GOT3 (cell line): Measurements from ENCODE around the gene DDR2.

Source experiments
- DNase-seq: peaks from one replicate; lab custom pipeline; 2025; ENCODE audit warnings: mixed read lengths; lab: John Stamatoyannopoulos, UW

Gene DDR2

DNA sequence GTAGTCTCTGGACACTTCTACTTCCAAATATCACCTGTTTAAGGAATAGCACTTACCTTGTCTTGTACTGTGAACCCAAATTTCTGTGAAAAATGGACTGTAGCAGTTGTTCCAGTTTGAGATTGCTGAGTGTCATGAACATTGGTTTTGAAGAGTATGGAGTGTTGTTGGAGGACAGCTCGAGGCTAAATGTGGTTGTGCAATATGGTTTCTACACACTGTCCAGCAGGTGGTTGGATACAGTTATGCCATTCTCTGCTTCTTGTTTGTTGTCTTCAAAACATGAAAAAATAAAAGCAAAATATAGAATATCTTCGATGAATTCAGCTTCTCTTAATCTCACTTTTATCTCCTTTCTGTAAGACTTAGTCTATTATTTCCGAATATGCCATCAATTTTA lies 67.1 kb downstream of the DDR2 start:
- DNase-seq = no peak

DNA sequence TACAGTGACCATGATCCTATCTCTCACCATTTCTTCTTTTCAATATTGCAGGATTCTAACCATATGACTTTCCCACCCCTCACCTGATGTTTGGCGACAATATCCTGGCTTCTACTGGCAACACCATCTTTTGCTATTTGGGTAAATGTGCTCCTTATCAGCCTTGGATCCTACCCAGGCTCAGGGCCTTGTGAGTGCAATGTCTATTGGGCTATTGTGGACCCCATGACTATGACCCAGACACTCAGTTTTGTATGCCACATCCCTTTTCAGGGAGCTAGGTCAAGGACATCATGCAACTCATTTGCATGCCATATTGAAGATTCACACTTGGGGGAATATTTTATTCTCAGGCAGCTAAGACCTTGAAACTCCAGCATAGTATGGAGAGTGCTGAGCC lies 67.9 kb downstream of the DDR2 start:
- no peak for DNase-seq

DNA sequence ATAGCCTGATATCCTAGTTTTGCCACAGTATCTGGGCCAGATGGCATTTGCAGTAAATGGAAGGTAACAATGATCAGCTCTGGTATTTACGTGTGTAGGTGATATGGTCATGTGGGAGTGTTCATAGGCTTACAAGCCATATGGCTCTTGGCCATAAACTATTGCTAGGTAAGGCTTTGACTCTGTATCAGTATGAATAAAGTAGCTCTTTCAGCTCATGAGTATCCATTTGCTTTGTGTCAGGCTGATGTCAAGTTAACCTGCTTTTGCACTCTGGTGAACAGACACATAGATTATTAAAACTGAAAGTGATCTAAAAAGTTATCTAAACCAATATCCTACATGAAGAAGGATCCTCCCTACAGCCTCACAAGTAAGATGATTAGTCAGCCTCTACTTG lies 69.0 kb downstream of the DDR2 start:
- DNase-seq = no peak

DNA sequence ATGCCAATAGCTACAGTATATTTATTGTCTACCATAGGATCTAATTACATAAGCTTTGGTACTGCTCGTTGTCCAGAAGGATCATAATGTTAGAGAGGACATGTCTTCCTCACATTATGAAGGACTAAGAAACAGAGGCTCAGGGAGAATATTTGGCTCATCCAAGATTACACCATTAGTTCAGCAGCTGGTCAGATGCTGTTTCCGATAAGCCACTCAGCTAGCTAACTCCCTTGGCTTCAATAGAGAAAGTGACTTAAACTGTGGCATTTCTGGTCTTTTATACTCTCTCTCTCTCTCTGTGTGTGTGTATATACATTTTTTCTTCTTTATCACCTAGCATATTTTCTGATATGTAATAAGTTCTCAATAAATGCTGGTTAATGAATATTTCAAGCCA lies 70.4 kb downstream of the DDR2 start:
- no peak for DNase-seq

DNA sequence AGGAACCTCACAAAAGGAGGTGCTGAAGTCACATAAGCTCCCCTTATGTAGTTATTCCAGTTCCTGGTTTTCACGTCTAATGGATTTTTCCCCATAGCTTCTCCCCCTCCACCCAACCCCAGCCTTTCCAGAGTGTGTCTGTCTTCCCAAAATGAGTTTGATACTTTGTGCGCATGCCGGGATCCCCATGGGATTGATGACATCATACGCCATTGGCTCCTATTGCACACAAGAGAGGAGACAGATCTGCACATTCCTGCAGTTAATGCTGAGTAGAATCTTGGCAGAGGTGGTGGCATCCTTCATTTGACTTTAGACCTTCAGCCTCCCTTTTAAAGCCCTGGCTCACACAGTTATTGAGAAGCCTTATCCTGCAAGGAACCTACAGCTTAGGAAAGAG lies 71.4 kb downstream of the DDR2 start:
- DNase-seq = no peak

DNA sequence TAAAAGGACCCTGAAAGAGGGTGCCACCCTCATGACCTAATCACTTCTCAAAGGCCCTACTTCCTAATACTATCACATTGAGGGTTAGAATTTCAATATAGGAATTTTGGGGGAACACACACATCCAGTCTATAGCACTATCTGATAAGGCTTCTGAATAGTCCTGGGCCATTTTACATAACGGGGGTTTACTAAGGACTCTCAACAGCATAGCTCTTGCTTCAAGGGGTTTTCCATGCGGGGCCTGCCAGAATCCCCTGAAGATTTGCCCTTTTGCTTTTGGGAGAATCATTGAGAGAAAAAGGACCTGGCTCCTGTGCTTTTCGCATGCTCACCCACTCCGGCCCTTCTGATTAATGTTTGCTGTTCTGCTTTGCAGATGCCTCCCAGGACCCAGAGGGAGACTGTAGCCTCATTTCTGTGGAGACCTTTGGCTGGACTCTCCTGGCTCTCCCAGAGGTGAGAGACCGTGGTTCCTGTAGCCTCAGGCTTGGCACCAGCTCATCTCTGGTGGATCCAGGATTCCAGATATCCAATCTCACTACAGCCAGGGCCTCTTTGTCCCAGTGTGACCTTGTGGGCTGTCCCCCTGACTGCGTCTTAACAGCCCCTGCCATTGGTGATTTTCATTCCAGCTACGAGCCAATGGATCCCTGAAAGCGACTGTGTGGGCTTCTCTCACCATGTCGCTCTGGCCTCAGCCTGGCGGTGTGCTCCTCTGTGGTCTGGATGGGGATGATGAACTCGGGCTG lies 72.6 kb downstream of the DDR2 start:
- DNase-seq = no peak

DNA sequence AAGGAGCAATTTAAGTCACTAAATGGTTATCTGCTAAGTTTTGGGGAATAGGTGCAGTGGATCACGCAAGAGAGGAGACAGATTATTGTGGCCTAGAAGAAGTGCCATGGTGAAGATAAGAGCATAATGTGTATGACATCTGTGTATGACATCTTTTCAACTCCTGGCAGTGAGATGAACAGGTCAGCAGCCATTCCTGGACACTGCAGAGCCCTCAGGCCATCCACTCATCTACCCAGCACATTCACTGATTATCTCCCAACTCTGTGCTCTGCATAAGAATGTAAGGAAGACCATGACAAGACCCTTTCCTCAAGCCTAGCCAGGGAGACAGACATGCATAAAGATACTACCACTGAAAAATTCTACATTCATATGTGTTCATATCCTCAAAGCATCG lies 73.7 kb downstream of the DDR2 start:
- DNase-seq = no peak

DNA sequence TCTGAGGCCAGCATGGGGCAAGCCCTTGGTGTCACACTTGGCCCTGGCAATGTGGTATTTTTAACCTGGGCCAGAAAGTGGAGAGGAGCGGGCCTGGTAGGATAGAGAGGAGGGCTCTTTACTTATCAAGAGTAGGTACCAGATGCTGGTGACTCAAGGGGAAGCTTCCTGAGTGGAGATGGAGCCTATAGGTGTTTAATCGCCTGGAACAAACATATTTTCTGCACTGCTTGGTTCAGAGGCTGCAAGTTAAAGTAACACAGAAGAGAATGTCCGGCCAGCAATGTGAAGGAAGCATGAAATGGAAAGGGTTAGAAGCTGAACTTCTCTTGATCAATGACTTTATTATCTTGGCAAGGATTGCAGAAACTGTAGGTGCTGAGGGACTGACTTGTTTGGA lies 74.3 kb downstream of the DDR2 start:
- no peak for DNase-seq

DNA sequence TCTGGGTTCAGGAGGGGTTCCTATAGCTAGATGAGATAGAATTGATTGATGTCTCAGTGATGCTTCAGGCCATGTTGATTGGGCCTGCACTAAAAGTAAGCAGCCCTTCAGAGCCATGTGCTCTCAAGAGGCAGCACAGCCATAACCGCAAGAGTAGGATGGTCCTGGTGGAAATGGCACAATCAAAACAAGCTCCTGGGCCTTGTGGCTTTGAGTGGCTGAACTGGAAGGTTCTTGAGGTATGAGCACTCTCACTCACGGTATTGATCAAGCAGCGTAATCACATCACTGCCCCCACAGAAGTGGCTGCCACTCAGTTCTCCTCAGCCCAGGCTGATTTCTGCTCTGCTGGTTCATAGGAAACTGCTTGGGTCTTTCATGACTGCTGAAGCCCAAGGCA lies 76.0 kb downstream of the DDR2 start:
- DNase-seq = no peak

DNA sequence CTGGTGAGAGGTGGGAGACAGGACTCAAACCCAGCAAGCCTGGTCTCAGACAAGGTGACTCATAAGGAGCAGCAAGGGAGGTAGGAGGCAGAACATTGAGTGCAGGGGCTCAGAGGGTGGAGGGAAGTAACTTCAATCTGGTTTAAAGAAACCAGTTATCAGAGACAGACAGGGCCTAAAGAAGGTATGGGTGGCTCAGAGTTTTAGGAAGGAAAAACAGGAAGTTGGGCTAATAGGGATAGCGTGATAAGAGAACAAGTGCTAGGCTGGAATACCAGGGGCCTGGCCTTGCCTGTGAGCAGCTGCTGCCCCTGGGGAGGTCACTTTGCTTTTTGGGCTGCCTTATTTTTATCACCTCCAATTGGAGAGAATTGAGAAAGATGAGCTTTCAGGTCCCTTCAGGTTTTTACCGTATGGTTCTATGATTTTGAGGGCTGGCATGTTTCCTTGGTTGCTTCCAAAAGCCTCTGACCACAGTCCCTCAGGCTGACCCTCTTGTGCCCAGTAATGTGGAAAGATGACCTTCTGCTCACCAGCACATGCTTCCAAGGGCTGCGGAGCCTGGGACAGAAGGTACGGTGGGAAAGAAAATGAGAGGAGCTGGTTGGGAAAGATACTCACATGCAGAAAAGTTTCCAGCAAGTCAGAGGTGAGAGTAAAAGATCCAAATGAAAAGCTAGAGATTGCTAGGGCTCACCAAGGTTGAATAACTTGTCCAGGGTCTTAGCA lies 77.0 kb downstream of the DDR2 start:
- no peak for DNase-seq

DNA sequence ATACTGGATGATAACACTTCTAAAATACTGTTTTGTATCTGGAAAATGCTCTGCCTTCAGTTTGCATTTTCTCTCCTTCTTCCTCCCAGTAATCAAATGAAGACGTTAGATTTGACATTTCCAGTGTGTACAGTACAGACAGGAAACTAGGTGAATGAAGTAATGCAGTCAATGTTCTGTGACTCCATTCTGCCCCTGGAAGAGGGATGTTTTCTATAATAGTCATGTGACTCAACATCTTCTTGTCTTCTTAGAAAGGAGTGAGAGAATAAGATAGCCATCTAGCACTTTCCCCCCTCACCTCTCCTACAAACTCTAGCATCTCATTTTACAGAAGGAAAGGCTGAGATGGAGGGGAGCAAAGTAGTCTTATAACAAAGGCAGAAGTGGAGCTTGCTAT lies 77.6 kb downstream of the DDR2 start:
- DNase-seq = no peak

DNA sequence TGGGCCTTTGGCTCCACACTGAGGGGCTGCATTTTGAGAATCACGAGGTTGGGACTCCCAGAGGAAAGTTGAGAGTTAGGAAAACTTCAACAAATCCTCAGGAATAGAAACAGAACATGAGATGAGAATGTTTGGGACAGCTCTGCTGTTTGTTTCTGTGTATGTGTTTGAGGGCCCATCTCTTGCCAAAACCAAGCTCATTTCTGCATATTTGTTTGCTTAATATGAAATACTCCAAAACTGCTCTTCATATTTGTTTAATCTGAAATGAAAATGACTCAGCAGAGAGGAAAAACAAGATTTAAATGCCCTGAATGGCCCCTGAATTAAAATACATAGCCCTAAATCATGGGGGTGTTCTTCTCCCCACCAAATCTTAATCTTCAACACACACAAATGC lies 78.1 kb downstream of the DDR2 start:
- DNase-seq = no peak

DNA sequence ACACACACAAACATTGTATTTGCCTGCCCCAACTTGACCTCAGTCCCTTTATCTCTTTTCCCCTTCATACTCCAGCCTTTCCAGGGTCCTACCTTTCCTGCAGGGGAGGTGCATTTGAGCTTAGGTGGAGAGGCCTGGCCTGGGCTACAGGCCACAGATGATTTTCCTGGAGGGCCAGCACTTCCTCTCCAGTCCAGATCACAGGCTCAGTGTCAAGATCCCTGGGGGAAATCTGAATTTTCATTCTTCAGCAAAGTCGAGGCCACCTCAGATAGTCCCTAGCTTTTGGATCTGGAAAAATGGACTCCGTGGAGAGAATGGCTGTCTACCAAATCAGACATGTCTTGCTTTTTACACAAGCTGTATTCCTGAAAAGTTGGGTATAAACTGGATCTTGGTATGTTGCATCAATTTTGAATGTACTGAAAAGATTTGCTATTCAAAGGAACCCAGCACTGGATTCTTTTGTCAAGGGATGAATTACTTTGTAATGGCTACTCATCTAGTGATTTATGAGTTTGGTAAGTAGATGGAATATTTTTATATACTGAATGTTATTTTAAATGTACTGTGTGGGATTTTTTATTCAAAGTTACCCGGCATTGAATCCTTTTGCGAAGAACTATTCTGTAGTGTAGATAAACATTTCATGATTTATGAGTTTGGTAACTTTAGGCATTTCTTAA lies 78.7 kb downstream of the DDR2 start:
- no peak for DNase-seq

DNA sequence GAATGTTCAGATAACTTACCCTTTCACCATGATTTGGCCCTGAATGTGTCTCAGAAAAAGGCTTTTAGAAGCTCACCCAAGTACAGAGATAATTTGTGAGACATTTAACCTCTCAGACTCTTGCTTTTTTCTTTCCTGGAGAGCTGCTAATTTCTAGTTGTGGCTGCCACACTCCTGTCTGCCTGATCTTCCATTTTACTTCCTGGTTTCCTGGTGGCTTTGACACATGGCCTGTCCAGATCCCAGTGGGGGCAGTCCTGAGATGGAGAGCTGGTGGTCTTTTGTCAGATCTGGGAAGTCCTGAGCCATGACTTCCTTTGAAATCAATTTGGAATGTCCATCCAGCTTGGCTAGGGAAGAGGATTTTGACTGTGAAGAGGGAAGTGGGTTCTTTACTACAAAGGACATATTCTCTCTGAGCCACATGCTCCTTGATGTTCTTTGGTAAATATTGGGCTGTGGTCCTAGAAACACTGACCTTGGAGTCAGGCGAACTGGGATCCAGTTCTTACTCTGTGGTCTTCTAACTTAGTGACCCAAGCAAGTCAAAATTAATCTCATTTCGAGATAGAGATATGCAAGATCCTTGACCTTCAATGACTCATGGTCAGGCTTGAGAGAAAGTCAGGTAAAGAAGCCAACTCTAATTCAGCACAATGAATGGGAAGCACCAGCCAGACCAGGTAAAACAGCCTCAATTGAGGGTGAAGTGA lies 80.2 kb downstream of the DDR2 start:
- no peak for DNase-seq

DNA sequence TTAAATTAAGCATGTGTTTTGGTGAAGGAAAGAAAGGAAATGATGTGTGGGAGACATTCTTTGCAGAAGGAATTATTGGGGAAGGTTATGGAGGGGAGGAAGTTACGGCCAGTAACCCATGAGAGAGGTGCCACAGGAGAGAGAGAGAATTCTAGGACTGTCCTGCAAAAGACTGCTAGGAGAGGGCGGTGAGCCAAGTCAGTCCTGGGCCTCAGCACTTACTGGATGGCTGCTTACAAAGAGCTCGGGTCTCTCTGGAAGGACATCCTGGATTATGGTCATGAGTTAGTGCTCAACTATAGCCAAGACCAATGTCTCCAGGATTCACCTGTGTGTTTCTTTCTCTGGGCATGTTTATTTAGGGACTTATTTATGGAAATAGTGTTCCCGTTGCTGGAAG lies 83.9 kb downstream of the DDR2 start:
- no peak for DNase-seq

DNA sequence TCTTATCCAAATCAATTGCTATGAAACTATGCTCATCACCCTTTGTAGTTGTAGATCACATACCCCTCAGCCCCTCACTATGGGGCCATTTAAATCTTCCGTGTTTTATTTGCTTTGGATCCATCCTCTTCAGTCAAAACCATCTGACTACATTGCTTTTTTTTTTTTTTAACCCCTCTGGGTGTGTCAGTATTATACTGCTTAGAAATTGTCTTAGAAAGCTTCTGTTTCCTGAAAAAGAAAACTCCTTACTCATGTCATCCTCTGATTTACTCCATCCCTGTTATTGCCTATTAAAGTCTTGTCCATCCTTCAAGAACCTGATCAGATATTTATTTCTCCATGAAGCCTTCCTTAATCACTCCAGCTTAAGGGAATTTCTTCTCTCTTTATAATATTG lies 84.3 kb downstream of the DDR2 start:
- DNase-seq = no peak

DNA sequence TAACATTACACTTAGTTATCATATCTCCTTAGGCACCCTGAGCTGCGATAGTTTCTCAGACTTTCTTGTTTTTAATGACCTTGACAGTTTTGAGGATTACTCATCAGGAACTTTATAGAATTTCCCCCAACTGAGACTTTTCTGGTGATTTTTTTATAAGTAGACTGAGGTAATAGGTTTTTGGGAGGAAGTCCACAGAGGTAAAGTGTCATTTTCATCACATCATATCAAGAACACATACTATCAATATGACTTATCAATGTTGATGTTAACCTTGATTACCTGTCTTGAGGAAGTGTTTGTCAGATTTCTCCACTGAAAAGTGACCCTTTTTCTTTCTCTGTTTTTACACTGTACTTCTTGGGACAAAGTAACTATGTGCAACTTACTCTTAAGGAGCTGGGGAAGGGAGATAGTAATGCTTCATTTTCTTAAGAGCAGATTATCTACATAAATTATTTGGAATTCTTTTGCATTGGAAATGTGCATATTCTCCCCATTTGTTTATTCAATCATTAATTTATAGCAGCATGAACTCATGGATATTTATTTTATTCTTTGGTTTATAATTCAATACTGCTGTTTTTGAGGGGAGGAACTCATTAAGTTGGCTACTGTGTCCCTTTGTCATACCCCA lies 85.4 kb downstream of the DDR2 start:
- DNase-seq = no peak

DNA sequence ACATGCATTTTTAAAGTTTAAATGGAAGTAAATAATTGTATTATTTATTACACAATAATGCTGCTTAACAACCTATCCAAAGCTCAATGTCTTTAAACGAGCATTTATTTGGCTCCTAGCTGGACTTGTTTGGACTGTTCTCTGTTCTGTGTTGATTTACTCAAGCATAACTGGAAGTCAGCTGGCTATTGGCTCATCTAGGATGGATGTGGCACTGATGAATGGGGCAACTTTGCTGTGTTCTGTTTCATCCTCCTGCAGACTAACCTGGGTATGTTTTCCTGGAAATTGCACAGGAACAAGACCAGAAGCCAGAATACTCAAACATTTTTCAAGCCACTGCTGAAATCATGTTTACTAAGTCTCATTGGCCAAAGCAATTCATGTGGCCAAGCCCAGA lies 87.4 kb downstream of the DDR2 start:
- no peak for DNase-seq

DNA sequence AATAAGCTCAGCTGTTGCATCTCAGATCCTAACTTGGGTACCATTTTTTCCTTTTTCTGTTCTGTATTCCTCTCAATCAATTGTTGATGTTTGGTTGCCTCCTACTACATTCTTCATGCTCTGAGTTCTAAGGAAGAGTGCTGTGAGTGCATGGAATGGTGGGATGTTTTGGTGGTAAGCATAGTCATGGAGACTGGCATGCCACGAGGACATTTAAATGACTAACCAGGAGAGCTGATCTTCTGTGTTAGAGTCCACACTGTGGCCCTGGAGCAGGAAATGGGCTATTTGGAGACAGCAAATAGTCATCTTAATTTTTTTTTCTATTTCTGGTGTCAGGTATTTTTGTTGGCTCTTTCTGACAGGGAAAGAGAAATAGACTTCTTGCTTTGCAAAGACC lies 88.7 kb downstream of the DDR2 start:
- DNase-seq = no peak

DNA sequence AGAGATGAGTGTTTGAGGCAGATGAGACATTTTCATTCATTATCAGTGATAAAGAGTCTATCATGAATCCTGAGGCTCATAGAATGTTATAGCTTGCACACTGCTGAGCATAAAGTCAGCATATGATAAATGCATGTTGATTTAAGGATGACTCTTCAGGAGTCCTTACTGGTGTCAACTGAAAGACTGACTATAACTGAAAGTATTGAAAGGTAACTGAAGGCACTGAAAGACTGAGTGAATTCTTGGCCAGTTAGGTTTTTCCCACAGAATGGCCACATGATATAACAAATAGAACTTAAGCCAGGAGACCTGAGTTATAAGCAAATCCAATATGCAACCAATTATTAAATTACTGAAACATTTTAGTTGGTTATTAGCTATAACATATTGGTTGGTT lies 89.2 kb downstream of the DDR2 start:
- DNase-seq = no peak

DNA sequence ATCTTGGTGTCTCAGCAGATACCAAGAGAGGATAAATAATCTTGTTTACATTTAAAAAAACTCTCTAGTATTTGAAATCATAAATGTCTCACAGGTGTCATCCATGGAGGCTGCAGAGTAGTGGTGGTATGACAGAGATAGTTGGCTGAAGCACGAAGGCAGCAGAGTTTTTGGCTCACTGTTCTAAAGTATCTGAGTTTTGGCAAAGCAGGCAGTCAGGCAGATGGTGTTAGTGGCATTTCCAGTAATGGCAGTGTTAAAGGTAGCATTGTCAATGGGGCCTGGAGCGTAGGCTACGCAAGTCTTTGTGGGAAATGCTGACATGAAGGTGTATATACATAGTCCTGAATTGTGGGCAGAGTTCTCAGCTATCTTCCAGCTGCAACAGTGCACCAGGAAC lies 89.8 kb downstream of the DDR2 start:
- no peak for DNase-seq

DNA sequence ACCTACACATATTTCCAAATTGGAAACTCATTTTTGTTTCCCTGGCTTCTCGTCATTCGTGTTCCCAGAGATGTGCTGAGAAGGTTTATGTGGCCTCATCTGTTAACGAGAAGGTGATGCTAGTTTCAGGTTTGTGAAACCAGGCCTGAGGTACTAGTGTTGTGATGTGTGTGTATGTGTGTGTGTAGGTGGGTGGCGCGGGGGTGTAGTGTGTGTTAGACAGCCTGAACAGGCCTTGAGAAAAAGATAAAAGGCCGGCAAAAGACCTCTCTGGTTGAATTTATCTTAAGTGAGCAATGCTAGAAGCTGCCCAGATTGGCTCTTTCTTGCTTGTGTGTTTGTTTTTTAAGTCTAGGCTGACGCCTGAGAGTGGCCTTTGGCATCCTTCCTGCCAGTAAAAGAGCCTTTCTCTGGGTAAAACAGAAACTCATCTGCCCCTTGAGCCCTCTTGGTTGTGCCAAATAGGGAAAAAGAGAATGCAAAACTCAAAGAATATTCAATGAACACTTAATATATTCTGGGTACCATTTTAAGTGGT lies 92.4 kb downstream of the DDR2 start:
- DNase-seq = no peak
